Gastroesophageal sphincter (tissue), 4 donors: Measurements from ENCODE around the gene ZNF384. TPM values are rescaled to one million over a fixed set of nuclear protein-coding genes. Genes with fewer than 3 reads are reported as not detected.

ENCODE experiments used
- ATAC-seq: fragments of 150-250 bp; one replicate; pipeline ENCODE4 v1.9.1; 2016; ENCODE audit warnings: mild to moderate bottlenecking, moderate library complexity
- H3K27ac ChIP-seq, 4 donors: fragments of 200-600 bp; sonication (generic) in 3 of 4; 1 replicate in 3 of 4; 2 replicates in 1 of 4; pipeline ENCODE4 v1.5.1; 2016 to 2019
- H3K27me3 ChIP-seq: fragments of 200-600 bp; sonication (generic); one replicate; pipeline ENCODE4 v1.5.1; 2019
- H3K36me3 ChIP-seq, 2 donors: fragments of 200-600 bp; sonication (generic); one replicate each; pipeline ENCODE4 v1.5.1; 2019; ENCODE audit warnings: control low read depth in 1 of 2
- H3K4me1 ChIP-seq, 3 donors: fragments of 200-600 bp; sonication (generic); 1 replicate in 2 of 3; 2 replicates in 1 of 3; pipeline ENCODE4 v1.5.1; 2016 to 2019; ENCODE audit warnings: control low read depth in 2 of 3
- H3K4me3 ChIP-seq, 2 donors: fragments of 200-600 bp; sonication (generic); one replicate each; pipeline ENCODE4 v1.5.1; 2019; ENCODE audit warnings: mild to moderate bottlenecking in 1 of 2, moderate library complexity in 1 of 2
- H3K9me3 ChIP-seq, 3 donors: fragments of 200-600 bp; sonication (generic); one replicate each; pipeline ENCODE4 v1.5.1; 2017 to 2019; ENCODE audit warnings: control low read depth in 2 of 3
- CTCF ChIP-seq, 4 experiments: fragments of 200-600 bp in 2 of 4; fragments of 450-650 bp in 2 of 4; sonication (generic) in 1 of 4; IDR thresholded peaks; one replicate each; pipeline ENCODE4 v1.5.1; 2017 to 2019; ENCODE audit warnings: antibody characterized with exemption in 4 of 4, mild to moderate bottlenecking in 2 of 4, moderate library complexity in 2 of 4
- EP300 ChIP-seq: sonication (generic); formaldehyde crosslinking; IDR thresholded peaks from one replicate; pipeline ENCODE4 v1.6.1; 2017; ENCODE audit warnings: antibody characterized with exemption, mild to moderate bottlenecking
- POLR2A ChIP-seq, 2 donors: fragments of 450-650 bp; IDR thresholded peaks; one replicate each; pipeline ENCODE4 v1.6.1; 2017; ENCODE audit warnings: antibody characterized with exemption in 2 of 2, mild to moderate bottlenecking in 2 of 2, moderate library complexity in 1 of 2
- POLR2AphosphoS5 ChIP-seq: sonication (generic); formaldehyde crosslinking; IDR thresholded peaks from one replicate; pipeline ENCODE4 v1.6.1; 2017; ENCODE audit warnings: antibody characterized with exemption
- WGBS, 2 donors: methylation state at CpG; one replicate each; pipeline ENCODE4 v1.1.5; 2018; ENCODE audit warnings: low coverage in 1 of 2; 5-methylcytosine and 5-hydroxymethylcytosine counted together
- total RNA-seq, 4 donors: library from RNA; depleted of rRNA; stranded (reverse); fragments of >200 nt; gene quantifications; one replicate each; pipeline ENCODE4 v1.1.0, GENCODE V29; 2016

ZNF384 gene
- total RNA-seq, 4 donors from 2014 or later, result 26.1 to 57.5 (median 43.6) TPM

GRCh38 chr12:6627616-6628015 is 61.6 kb downstream of the ZNF384 start:
- Histone ChIP-seq H3K4me1 (peaks cover 0 to 1% (median 0%) of the 10 kb centered on the region in 3 donors), H3K4me3 (no peak overlapping the region), H3K27me3 (peaks cover 11% of the 10 kb centered on the region), H3K9me3 (no peaks in the 10 kb centered on the region), H3K36me3 (no peaks in the 10 kb centered on the region), H3K27ac (no peak overlapping the region)
- no peak for ATAC-seq
- TF ChIP-seq POLR2AphosphoS5 (no peak), CTCF (IDR thresholded peaks at IDR 0.05) (no peak), EP300 (no peak), POLR2A (IDR thresholded peaks at IDR 0.05) (no peak)
- WGBS, 2 donors, result 33 to 50% methylated on average over 5 to 7 of the region's 7 CpGs

- no peak for TF ChIP-seq CTCF (IDR thresholded peaks at IDR 0.05)
- TF ChIP-seq POLR2AphosphoS5, result no peak
These were observed 62.4 kb downstream of the ZNF384 start for GRCh38 chr12:6626654-6627283.

GRCh38 chr12:6620885-6621274 is 68.3 kb downstream of the ZNF384 start:
- H3K4me1 ChIP-seq, result peaks cover 0 to 9% (median 3%) of the 10 kb centered on the region in 3 donors
- H3K36me3 ChIP-seq, result no peaks in the 10 kb centered on the region
- no peak for TF ChIP-seq POLR2AphosphoS5
- TF ChIP-seq EP300, result no peak
- no peak for TF ChIP-seq POLR2A (IDR thresholded peaks at IDR 0.05)
- no peak for TF ChIP-seq CTCF (IDR thresholded peaks at IDR 0.05)
- 74 to 82% methylated on average over 12 to 20 of the region's 29 CpGs for WGBS, 2 donors
- H3K9me3 ChIP-seq, result no peaks in the 10 kb centered on the region
- H3K27ac ChIP-seq, result no peak overlapping the region
- H3K27me3 ChIP-seq, result peaks cover 25% of the 10 kb centered on the region
- ATAC-seq, result no peak
- H3K4me3 ChIP-seq, result peak overlapping the region in 1 of 2 donors; percentile 32

More at GRCh38 chr12:6626654-6627283, 62.4 kb downstream of the ZNF384 start:
- WGBS, 2 donors, result 76 to 82% methylated on average over 3 to 8 of the region's 8 CpGs
- no peaks in the 10 kb centered on the region for H3K36me3 ChIP-seq
- H3K4me1 ChIP-seq, result no peaks in the 10 kb centered on the region
- no peak overlapping the region for H3K27ac ChIP-seq
- H3K27me3 ChIP-seq, result peaks cover 12% of the 10 kb centered on the region
- H3K9me3 ChIP-seq, result no peaks in the 10 kb centered on the region
- no peak overlapping the region for H3K4me3 ChIP-seq
- ATAC-seq, result no peak

GRCh38 chr12:6620137-6620884 is 68.9 kb downstream of the ZNF384 start:
- peak in 3 of 4 experiments; percentile 38 to 71 (median 54) for TF ChIP-seq CTCF (IDR thresholded peaks at IDR 0.05)
- no peak for TF ChIP-seq POLR2A (IDR thresholded peaks at IDR 0.05)
- H3K36me3 ChIP-seq, result no peaks in the 10 kb centered on the region
- H3K4me3 ChIP-seq, result peak overlapping the region in 1 of 2 donors; percentile 32
- H3K9me3 ChIP-seq, result no peaks in the 10 kb centered on the region
- peak; percentile 55 for ATAC-seq
- WGBS, 2 donors, result 44 to 70% methylated on average over 8 to 16 of the region's 88 CpGs
- peaks cover 25% of the 10 kb centered on the region for H3K27me3 ChIP-seq
- peaks cover 0 to 9% (median 3%) of the 10 kb centered on the region in 3 donors for H3K4me1 ChIP-seq
- no peak overlapping the region for H3K27ac ChIP-seq
